ENCODE results near the gene PLXNA4.

DNA sequence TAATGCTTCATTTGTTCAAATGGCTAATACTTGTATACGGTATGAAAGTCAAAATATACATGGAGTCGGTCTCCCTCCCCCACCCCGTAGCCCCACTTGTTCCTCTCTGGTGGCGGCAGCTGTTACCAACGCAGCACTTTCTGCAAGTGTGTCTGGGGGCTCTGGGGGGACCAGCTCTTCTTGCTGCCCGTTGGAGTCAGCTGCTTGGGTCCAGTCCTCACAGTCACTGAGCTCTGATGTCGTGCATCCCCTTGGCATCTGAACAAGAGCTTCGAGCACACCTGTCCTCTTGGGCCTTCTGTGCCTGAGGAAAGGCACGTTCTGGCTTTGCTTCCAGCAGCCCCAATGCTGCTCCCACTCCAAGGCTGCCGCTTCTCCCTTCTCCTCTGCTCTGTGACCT lies 493.1 kb downstream of the PLXNA4 start:
- TF ChIP-seq POLR2AphosphoS5 (IDR thresholded peaks at IDR 0.05), result no peak
- TF ChIP-seq, protein P1, sequence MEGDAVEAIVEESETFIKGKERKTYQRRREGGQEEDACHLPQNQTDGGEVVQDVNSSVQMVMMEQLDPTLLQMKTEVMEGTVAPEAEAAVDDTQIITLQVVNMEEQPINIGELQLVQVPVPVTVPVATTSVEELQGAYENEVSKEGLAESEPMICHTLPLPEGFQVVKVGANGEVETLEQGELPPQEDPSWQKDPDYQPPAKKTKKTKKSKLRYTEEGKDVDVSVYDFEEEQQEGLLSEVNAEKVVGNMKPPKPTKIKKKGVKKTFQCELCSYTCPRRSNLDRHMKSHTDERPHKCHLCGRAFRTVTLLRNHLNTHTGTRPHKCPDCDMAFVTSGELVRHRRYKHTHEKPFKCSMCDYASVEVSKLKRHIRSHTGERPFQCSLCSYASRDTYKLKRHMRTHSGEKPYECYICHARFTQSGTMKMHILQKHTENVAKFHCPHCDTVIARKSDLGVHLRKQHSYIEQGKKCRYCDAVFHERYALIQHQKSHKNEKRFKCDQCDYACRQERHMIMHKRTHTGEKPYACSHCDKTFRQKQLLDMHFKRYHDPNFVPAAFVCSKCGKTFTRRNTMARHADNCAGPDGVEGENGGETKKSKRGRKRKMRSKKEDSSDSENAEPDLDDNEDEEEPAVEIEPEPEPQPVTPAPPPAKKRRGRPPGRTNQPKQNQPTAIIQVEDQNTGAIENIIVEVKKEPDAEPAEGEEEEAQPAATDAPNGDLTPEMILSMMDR (IDR thresholded peaks at IDR 0.05), result no peak
- no peak for TF ChIP-seq EP300 (IDR thresholded peaks at IDR 0.05)
- no peak for TF ChIP-seq POLR2A (IDR thresholded peaks at IDR 0.05)

All from stomach (tissue), 4 donors.